ENCODE results near the gene UNC5B.

DNA sequence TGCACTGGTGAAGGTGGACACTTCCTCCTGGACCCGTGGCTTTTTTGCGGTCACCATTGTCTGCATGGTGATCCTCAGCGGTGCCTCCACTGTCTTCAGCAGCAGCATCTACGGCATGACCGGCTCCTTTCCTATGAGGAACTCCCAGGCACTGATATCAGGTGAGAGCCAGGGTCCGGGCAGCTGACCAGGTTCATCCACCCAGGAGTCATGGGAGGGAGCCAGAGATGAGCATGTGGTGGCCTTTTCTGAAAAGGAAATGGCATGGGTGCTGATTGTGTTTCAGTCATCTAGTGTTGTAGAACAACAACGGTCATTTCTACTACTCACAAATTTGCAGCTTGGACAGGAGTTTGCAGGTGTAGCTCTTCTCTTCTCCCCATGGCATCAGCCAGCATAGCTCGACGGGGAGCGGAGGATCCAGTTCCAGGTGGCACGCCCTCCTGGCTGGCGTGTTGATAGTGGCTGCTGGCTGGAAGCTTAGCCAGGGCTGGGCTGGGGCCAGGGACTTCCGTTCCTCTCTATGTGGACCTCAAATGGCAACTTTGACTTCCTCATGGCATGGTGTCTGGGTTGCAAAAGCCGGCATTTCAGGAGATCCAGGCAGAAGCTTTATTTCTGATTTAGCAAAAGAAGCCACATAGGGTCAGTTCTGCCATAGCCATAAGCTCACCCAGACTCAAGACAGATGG is 139.4 kb downstream of the UNC5B start:
- TF ChIP-seq EZH2phosphoT487 (IDR thresholded peaks at IDR 0.05; ENCODE audit: insufficient read depth, low read depth) (no peak), EZH2 (IDR thresholded peaks at IDR 0.05; ENCODE audit: insufficient read depth, poor library complexity, severe bottlenecking) (no peak)
